Liver (tissue), 9 donors: ENCODE results near the gene STK17A. TPM values are rescaled to one million over a fixed set of nuclear protein-coding genes. Genes with fewer than 3 reads are reported as not detected.
A peak's percentile ranks its signal among the peaks of the same experiment; 100 is the strongest.

Source experiments
- DNase-seq: peaks from one replicate; pipeline ENCODE4 v3.0.0-alpha.2; 2017; ENCODE audit warnings: low spot score
- H3K27ac ChIP-seq, 2 donors: one replicate each; pipeline ENCODE4 v1.7.0; 2013; ENCODE audit warnings: inconsistent platforms in 2 of 2, low read length in 2 of 2, control low read depth in 1 of 2, low read depth in 1 of 2, mild to moderate bottlenecking in 1 of 2
- H3K27me3 ChIP-seq, 4 donors: one replicate each; pipeline versions ENCODE4 v1.6.1 to v1.7.0; 2013; ENCODE audit warnings: low read length in 3 of 4, inconsistent platforms in 1 of 4, mild to moderate bottlenecking in 1 of 4, moderate library complexity in 1 of 4; ENCODE audit not compliant: control insufficient read depth in 4 of 4, insufficient read depth in 4 of 4
- H3K36me3 ChIP-seq, 4 donors: one replicate each; pipeline versions ENCODE4 v1.6.1 to v1.7.0; 2013; ENCODE audit warnings: low read length in 3 of 4, mild to moderate bottlenecking in 3 of 4, low read depth in 1 of 4, moderate library complexity in 1 of 4; ENCODE audit not compliant: control insufficient read depth in 4 of 4, insufficient read depth in 3 of 4
- H3K4me1 ChIP-seq, 4 donors: one replicate each; pipeline versions ENCODE4 v1.6.1 to v1.7.0; 2013; ENCODE audit warnings: low read length in 3 of 4, mild to moderate bottlenecking in 3 of 4, moderate library complexity in 1 of 4; ENCODE audit not compliant: control insufficient read depth in 4 of 4, insufficient read depth in 4 of 4
- H3K4me3 ChIP-seq, 3 donors: one replicate each; pipeline versions ENCODE4 v1.6.1 to v1.7.0; 2013; ENCODE audit warnings: low read length in 3 of 3, control low read depth in 1 of 3, low read depth in 1 of 3, mild to moderate bottlenecking in 1 of 3
- H3K9ac ChIP-seq, 2 donors: one replicate each; pipeline ENCODE4 v1.7.0; 2013; ENCODE audit warnings: low read length in 2 of 2, mild to moderate bottlenecking in 2 of 2, moderate library complexity in 2 of 2, control low read depth in 1 of 2, low read depth in 1 of 2
- H3K9me3 ChIP-seq, 4 donors: one replicate each; pipeline versions ENCODE4 v1.6.1 to v1.7.0; 2013; ENCODE audit warnings: low read length in 3 of 4; ENCODE audit not compliant: control insufficient read depth in 4 of 4
- ATF3 ChIP-seq: IDR thresholded peaks from 2 replicates; pipeline ENCODE4 v1.6.1; 2016; ENCODE audit warnings: antibody characterized with exemption
- CTCF ChIP-seq: fragments of 150-350 bp; IDR thresholded peaks from 2 replicates; pipeline ENCODE4 v1.5.1; 2017; ENCODE audit warnings: improper control_type of control experiment, low read depth, low read length; ENCODE audit not compliant: missing input control
- EGR1 ChIP-seq, 2 donors: IDR thresholded peaks; 2 replicates each; pipeline ENCODE4 v1.6.1; 2016 to 2018; ENCODE audit warnings: antibody characterized with exemption in 2 of 2, low read depth in 2 of 2
- FOXA1 ChIP-seq: IDR thresholded peaks from 2 replicates; pipeline ENCODE4 v1.6.1; 2016; ENCODE audit warnings: antibody characterized with exemption
- FOXA2 ChIP-seq: IDR thresholded peaks from 2 replicates; pipeline ENCODE4 v1.6.1; 2016; ENCODE audit warnings: antibody characterized with exemption
- GABPA ChIP-seq, 2 donors: IDR thresholded peaks in 1 of 2; conservative IDR thresholded peaks in 1 of 2; 2 replicates each; pipeline ENCODE4 v1.6.1; 2016; ENCODE audit warnings: antibody characterized with exemption in 2 of 2, mild to moderate bottlenecking in 1 of 2, moderate library complexity in 1 of 2
- HNF4A ChIP-seq, 2 donors: conservative IDR thresholded peaks; 2 replicates each; pipeline ENCODE4 v1.6.1; 2016; ENCODE audit warnings: antibody characterized with exemption in 2 of 2, mild to moderate bottlenecking in 2 of 2
- HNF4G ChIP-seq: IDR thresholded peaks from 2 replicates; pipeline ENCODE4 v1.6.1; 2016; ENCODE audit warnings: antibody characterized with exemption
- JUND ChIP-seq, 2 donors: IDR thresholded peaks; 2 replicates each; pipeline ENCODE4 v1.6.1; 2016; ENCODE audit warnings: antibody characterized with exemption in 2 of 2
- MAX ChIP-seq: IDR thresholded peaks from 2 replicates; pipeline ENCODE4 v1.6.1; 2016; ENCODE audit warnings: antibody characterized with exemption
- NR2F2 ChIP-seq: IDR thresholded peaks from 2 replicates; pipeline ENCODE4 v1.6.1; 2016; ENCODE audit warnings: antibody characterized with exemption
- RAD21 ChIP-seq, 2 donors: IDR thresholded peaks; 2 replicates each; pipeline ENCODE4 v1.6.1; 2016; ENCODE audit warnings: antibody characterized with exemption in 2 of 2, mild to moderate bottlenecking in 2 of 2
- REST ChIP-seq: IDR thresholded peaks from 2 replicates; pipeline ENCODE4 v1.6.1; 2016; ENCODE audit warnings: antibody characterized with exemption, mild to moderate bottlenecking
- RXRA ChIP-seq, 2 donors: IDR thresholded peaks; 2 replicates each; pipeline ENCODE4 v1.6.1; 2017 to 2018; ENCODE audit warnings: antibody characterized with exemption in 2 of 2, mild to moderate bottlenecking in 1 of 2
- SP1 ChIP-seq: IDR thresholded peaks from 2 replicates; pipeline ENCODE4 v1.6.1; 2018; ENCODE audit warnings: antibody characterized with exemption, mild to moderate bottlenecking
- TAF1 ChIP-seq: conservative IDR thresholded peaks from 2 replicates; pipeline ENCODE4 v1.6.1; 2016; ENCODE audit warnings: antibody characterized with exemption, mild to moderate bottlenecking
- YY1 ChIP-seq: IDR thresholded peaks from 2 replicates; pipeline ENCODE4 v1.6.1; 2016; ENCODE audit warnings: antibody characterized with exemption, mild to moderate bottlenecking
- ZBTB33 ChIP-seq: IDR thresholded peaks from 2 replicates; pipeline ENCODE4 v1.6.1; 2016; ENCODE audit warnings: antibody characterized with exemption
- WGBS: extraction: QIAGEN DNeasy Blood & Tissue Kit; methylation state at CpG from one replicate; pipeline ENCODE4 v1.1.7; 2013; 5-methylcytosine and 5-hydroxymethylcytosine counted together
- polyA plus RNA-seq, 2 donors: library from polyadenylated mRNA; stranded (reverse) in 1 of 2; unstranded in 1 of 2; fragments of 200-250 nt in 1 of 2; fragments of >200 nt in 1 of 2; fragmentation: Nextera tagmentation in 1 of 2; extraction: Ambion mirVana in 1 of 2; gene quantifications; one replicate each; pipeline versions ENCODE4 v1.2.1 to v1.2.3, GENCODE V29; 2013 to 2015
- total RNA-seq, 2 donors: library from RNA; depleted of rRNA; stranded (reverse); fragments of >200 nt; gene quantifications; one replicate each; pipeline ENCODE4 v1.2.3, GENCODE V29; 2014
- donor health status: healthy.
- donor health status: healthy.
- donor health status: healthy.
- donor health status: healthy.
- donor health status: healthy.

Gene STK17A
- total and polyA plus RNA-seq, 4 donors: 3.0 to 18.2 (median 7.2) TPM

- Histone ChIP-seq H3K36me3 (peaks cover 0 to 7% (median 6%) of the 10 kb centered on the region in 4 donors), H3K4me3 (no peak overlapping the region), H3K9me3 (no peaks in the 10 kb centered on the region), H3K27me3 (no peaks in the 10 kb centered on the region), H3K4me1 (peaks cover 0 to 8% (median 4%) of the 10 kb centered on the region in 4 donors), H3K27ac (peak overlapping the region; percentile 60 to 68), H3K9ac (no peak overlapping the region)
- no peak for DNase-seq
- TF ChIP-seq FOXA1: no peak
- TF ChIP-seq REST: no peak
- TF ChIP-seq RXRA (IDR thresholded peaks at IDR 0.05): no peak
- TF ChIP-seq ZBTB33: no peak
- no peak for TF ChIP-seq ATF3
- no peak for TF ChIP-seq TAF1
- TF ChIP-seq EGR1 (IDR thresholded peaks at IDR 0.05; ENCODE audit: low read depth in 2 of 2): no peak
- TF ChIP-seq SP1: no peak
- TF ChIP-seq MAX: no peak
- TF ChIP-seq HNF4G: no peak
- no peak for TF ChIP-seq FOXA2
- no peak for TF ChIP-seq YY1
- no peak for TF ChIP-seq JUND (IDR thresholded peaks at IDR 0.05)
- no peak for TF ChIP-seq NR2F2
- TF ChIP-seq RAD21 (IDR thresholded peaks at IDR 0.05): no peak
- no peak for TF ChIP-seq GABPA (IDR thresholded peaks at IDR 0.05 in 1 of 2, conservative IDR thresholded peaks at IDR 0.05 in 1 of 2)
- TF ChIP-seq HNF4A (conservative IDR thresholded peaks at IDR 0.05): no peak
- TF ChIP-seq CTCF: no peak
- WGBS: 72% methylated on average over 9 of the region's 9 CpGs
Observed at GRCh38 chr7:43650457-43651052, 67.6 kb downstream of the STK17A start.
